D341Med (cell line): Measurements from ENCODE around the gene PRDM2.

Source experiments
- DNase-seq: peaks from one replicate; pipeline ENCODE4 v3.0.0; 2012; ENCODE audit warnings: low spot score

PRDM2 gene

GRCh38 chr1:13793088-13793730 lies 93.2 kb downstream of the PRDM2 start:
- DNase-seq = no peak

DNA sequence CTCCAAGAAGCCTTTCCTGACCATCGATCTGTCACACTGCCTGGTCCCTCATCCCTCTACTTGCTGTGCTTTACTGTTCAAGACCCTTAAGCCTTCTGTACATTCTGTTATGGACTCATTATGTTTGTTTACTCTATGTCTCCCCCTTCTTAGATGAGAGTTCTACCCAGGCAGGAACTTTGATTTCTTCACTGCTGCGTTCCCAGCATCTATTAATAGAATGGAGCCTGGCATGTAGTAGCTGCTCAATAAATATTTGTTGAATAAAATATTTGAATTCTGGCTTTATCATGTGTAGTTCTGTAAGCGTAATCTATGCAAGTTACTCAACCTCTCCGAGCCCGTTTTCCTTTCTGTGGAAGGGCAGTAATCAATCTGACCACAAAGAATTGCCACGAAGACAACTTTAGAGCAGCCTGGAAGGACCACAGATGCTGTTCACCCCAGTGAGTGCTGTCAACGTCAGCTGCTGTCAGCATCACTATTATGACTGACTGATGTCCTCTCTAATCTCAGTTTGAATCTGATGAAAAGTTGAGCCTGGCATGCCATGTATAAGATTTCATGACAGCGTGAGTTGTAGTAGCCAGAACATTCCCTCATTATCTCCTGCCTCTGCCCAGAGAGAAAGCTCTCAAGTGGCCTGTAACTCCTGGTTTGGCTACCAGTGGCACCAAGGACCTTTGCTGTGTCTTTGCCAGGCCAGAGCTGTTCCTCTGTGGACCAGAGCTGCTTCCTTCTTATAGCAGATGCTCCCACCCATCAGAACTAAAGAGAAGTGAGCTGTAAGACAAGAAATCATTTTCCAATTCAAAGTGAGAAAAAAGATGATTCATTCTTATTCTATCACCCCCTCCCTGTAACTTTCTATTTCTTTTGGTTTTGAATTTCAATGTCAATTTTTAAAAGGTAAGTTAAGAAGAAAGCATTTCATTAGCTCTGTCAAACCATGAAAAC lies 94.5 kb downstream of the PRDM2 start:
- no peak for DNase-seq

DNA sequence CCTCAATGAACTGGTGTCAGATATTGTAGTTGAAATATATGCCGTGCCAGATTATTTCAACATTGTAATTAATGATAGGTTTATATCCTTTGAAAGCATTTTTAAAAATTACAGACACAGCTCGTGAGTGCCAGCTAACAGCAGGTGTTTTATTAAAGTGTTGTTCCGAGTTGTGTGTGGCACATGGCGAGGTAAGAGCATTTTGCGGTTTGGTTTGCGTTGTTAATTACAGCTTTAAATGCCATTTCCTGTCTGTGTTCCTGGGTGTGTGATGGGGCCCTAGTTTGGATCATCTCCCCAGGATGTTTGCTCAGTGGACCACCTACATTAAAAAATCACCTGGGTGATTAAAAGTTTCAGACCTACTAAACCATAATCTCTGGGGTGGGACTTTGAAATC lies 97.4 kb downstream of the PRDM2 start:
- DNase-seq = no peak

DNA sequence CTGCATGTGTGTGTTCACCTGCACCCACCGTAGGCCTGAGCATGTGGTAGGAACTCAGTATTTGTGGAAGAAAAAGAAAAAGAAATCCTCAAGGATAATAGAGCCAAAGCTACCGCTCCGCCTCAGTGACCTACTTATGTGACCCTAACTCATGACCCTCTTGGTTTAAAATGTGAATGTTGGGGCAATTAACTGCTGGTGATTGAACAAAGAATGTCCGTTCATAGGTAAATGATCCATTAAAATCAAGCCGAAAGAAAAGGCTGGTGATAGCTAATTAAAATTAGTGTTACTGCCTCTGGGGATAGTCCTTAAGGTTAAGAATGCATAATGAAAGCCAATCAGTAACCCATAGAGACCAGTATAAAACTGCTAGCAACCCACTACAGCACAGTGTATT lies 98.1 kb downstream of the PRDM2 start:
- no peak for DNase-seq

GRCh38 chr1:13799502-13800283 lies 99.7 kb downstream of the PRDM2 start:
- DNase-seq = no peak

DNA sequence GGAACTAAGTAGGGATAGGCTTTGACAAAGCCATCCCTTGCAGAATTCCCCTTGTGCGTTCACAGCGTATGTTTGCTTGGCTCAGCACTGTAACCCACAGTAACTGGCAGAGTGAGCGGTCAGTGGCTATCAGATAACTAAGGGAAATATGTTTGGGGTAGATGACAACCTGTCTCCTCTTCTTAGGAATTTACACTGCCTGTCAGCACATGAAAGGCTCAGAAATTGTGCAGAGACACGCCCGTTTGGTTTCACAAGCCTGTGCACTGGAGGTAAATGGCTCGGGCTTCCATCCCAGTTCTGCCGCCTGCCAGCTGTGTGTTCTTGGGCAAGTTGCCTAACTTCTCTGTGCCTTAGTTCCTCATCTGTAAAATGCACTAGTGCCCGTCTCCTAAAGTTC lies 101.2 kb downstream of the PRDM2 start:
- DNase-seq = no peak

- DNase-seq = no peak
Measured at GRCh38 chr1:13801655-13802486, 101.9 kb downstream of the PRDM2 start.

GRCh38 chr1:13802782-13803545 lies 103.0 kb downstream of the PRDM2 start:
- DNase-seq = no peak

- DNase-seq = no peak
Measured at GRCh38 chr1:13803546-13804239, 103.7 kb downstream of the PRDM2 start.

DNA sequence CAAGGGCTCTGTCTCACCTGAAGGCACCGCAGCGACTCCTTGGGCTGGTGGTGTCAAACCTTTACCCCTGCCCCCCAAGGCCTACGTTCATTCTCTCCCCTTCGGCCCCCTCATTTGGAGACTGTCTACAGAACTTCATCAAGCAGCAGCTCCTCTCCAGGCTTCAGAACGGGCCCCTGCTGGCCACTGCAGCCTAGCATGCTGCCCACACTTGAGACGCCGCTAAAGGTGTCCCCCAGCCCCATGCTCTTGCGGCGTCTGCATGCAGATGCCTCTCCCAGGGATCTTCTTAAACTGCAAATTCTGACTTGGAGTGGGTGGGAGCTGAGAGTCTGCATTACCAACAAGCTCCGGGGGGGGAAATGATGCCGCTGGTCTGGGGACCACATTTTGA lies 104.2 kb downstream of the PRDM2 start:
- DNase-seq = no peak

DNA sequence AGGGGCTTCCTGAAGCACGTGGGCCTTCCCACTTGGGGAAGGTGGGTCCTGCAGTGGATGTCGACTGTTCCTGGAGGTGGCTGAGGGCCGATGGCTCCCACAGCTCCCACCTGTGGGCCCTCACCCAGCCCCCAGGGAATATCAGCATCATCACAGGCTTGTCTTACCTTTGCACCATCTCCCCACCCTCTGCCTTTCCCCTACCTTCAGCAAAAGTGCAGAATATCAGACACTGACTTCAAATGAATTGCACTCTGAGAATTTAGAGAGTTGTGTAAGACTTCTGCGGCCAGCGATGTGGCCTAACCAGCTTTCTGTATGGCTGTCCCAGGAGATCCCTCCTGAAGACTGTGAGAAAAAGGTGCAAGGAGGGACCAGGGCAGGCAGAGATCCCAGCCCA lies 105.4 kb downstream of the PRDM2 start:
- no peak for DNase-seq

- DNase-seq = no peak
Measured at GRCh38 chr1:13806108-13806507, 106.1 kb downstream of the PRDM2 start.

- DNase-seq = peak; percentile 54
Measured at GRCh38 chr1:13807209-13807608, 107.2 kb downstream of the PRDM2 start.

- no peak for DNase-seq
Measured at GRCh38 chr1:13808729-13809131, 108.7 kb downstream of the PRDM2 start.

GRCh38 chr1:13809461-13810159 lies 109.6 kb downstream of the PRDM2 start:
- DNase-seq = no peak

DNA sequence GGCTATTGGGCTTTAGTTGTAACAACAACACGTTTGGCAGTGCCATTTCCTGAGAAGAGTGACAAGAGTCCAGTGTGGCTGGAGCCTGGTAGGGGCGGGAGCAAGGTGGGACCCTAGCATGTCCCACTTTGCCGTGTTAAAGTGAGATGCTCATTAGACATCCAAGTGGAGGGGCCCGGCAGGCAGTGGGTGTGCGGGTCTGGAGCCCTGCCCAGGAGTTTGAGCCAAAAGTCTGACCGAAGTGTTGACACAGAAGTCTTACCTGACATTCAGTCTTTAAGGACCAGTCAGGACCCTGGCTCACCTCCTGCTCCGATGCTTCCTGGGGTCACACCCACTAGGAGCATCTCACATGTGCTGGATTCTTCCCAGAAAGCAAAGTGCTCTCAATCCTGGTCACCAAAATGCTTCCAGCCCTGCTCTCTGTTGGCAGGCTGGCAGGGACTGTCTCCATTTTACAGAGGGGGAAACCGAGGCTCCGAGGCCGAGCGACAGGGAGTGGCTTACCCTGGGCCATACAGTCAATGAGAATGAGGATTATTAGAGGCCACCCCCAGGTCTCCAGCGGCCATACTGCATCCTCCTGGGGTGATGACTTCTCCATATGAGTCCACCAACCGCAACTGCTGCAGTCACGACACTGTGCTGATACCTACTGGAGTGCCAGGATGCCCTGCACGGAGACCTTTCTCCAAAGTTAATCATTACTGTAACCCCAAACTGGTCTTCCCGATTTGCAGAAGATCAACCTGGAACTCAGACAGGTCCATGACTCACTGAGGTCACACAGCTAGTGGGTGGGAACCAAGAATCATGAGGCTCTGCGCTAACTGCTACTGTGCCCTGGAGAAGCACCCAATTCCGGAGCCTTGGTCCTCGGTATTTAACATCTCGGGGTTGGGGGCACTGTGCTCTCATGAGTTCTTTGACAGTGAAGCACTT lies 112.7 kb downstream of the PRDM2 start:
- DNase-seq = no peak

GRCh38 chr1:13813398-13814012 lies 113.5 kb downstream of the PRDM2 start:
- peak; percentile 62 for DNase-seq

GRCh38 chr1:13814131-13814530 lies 114.1 kb downstream of the PRDM2 start:
- DNase-seq = no peak
